ENCODE data around the gene SHANK3.
"Not testable (repeated sequence)": the region's sequence is repeated elsewhere in the genome, so short reads cannot be mapped to it uniquely, and the experiment has no call there.

SHANK3 gene

GRCh38 chr22:50672471-50673230 lies at the start of gene SHANK3:
Gene SHANK3, plus strand, starts transcription at chr22:50672823.
- peak within 1 kb of the TSS; percentile 12 to 50 (median 35) for H3K4me3 ChIP-seq
- peak within 1 kb of the TSS; percentile 1 to 89 (median 62) for H3K27ac ChIP-seq

GRCh38 chr22:50624347-50625130 lies 48.1 kb upstream of the SHANK3 start:
- H3K27ac ChIP-seq = no peak overlapping the region
- no peak overlapping the region for H3K4me3 ChIP-seq

DNA sequence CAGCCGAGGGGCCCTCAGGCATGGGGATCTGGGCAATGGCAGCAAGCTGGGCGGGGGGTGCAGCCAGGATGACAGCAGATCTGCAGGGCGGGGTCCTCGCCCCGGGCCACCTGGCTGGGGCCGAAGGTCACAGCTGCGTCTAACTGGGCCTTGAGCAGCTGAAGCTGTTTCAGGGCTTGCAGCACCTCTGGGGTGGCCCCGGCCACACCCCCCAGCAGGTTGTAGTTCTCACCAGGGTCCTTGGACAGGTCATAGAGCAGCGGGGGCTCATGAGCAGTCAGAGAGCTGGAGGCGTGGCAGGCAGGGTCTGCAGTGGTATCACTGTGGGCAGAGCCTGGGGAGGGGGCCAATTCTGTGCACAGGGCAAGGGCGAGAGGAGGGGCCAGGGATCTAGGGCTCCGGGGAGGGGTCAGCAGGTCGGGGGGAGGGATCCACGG lies 47.5 kb upstream of the SHANK3 start:
- Histone ChIP-seq H3K27ac (no peak overlapping the region), H3K4me3 (no peak overlapping the region)

- Histone ChIP-seq H3K27ac (no peak overlapping the region), H3K4me3 (no peak overlapping the region)
These were observed 46.9 kb upstream of the SHANK3 start for GRCh38 chr22:50625568-50626313.

- Histone ChIP-seq H3K27ac (peak overlapping the region in 2 of 21 experiments; percentile 10 to 84), H3K4me3 (no peak overlapping the region)
These were observed 46.2 kb upstream of the SHANK3 start for GRCh38 chr22:50626314-50626849.

DNA sequence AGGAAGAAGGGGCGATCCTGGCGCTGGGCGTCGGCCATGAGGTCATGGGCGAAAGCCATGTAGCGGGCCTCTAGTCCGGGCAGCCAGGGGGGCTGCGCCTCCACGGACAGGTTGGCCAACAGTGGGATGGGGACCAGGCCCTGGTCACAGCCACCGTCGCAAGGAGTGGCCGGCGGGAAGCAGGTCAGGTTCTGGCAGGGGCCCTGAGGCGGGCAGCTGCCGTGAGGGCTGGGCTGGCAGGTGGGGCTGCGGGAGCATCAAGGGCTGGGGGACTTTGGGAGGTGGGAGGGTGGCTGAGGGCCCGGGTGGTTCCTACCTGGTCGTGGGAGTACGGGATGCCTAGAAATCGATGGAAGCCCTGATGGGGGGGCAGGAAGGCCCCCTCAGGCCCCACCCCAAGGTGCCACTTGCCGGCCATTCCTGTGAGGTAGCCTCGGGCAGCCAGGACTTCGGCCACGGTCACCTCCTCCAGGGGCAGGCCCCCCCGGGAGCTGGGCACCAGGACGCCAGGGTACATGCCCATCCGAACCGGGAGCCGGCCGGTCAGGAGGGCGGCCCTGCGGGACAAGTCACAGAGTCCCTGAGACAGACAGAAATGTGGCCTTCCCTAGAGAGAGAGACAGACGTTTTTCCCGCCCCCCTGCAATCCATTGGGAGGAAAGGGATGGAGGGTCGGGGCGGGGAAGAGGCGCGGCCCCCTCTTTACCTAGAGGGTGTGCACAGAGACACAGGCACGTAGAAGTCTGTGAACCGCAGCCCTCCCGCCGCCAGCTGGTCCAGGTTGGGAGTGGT lies 45.6 kb upstream of the SHANK3 start:
- Histone ChIP-seq H3K4me3 (peak overlapping the region; percentile 61 to 92 (median 74)), H3K27ac (peak overlapping the region in 20 of 21 experiments; percentile 60 to 92 (median 84))

- peak within 1 kb of the TSS; percentile 61 to 92 (median 74) for H3K4me3 ChIP-seq
- H3K27ac ChIP-seq = peak within 1 kb of the TSS in 20 of 21 experiments; percentile 70 to 92 (median 84)
These were observed 44.7 kb upstream of the SHANK3 start, which contains the start of gene ARSA for GRCh38 chr22:50627642-50628542. Gene ARSA, minus strand, starts transcription at chr22:50628152. Its CDS starts 373 bp downstream, at chr22:50627779.

DNA sequence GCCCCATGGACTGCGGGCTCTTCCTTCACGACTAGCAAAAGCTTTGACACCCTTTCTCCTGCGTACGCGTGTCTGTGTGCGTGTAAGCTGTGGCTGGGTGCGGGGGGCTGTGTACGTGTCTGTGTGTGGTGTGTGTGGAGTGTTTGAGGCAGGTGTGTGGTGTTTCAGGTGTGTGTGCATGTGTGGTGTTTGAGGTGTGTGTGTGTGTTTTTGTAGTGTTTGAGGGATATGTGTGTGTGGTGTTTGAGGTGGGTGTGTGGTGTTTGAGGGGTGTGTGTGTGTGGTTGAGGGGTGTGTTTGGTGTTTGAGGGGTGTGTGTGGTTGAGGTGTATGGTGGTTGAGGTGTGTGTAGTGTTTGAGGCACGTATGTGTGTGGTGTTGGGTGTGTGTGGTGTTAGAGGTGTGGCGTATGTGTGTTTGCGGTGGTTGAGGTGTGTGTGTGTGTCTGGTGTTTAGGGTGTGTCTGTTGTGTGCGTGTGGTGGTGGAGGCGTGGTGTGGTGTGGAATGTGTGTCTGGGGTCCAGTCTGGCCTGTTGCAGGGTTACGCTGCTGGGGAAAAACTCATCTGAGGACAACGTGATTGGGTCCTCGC lies 44.0 kb upstream of the SHANK3 start:
- peak overlapping the region; percentile 61 to 92 (median 74) for H3K4me3 ChIP-seq

GRCh38 chr22:50630376-50630775 lies 42.2 kb upstream of the SHANK3 start:
- H3K4me3 ChIP-seq = no peak overlapping the region

More for the DNA sequence above, 44.0 kb upstream of the SHANK3 start:
- peak overlapping the region in 20 of 21 experiments; percentile 45 to 92 (median 84) for H3K27ac ChIP-seq

GRCh38 chr22:50633086-50633485 lies 39.5 kb upstream of the SHANK3 start:
- no peak overlapping the region for H3K4me3 ChIP-seq
- no peak overlapping the region for H3K27ac ChIP-seq

More at GRCh38 chr22:50630376-50630775, 42.2 kb upstream of the SHANK3 start:
- H3K27ac ChIP-seq = no peak overlapping the region

GRCh38 chr22:50633771-50634170 lies 38.9 kb upstream of the SHANK3 start:
- Histone ChIP-seq H3K4me3 (no peak overlapping the region), H3K27ac (no peak overlapping the region)

GRCh38 chr22:50635591-50635990 lies 37.0 kb upstream of the SHANK3 start:
- H3K27ac ChIP-seq = no peak overlapping the region
- H3K4me3 ChIP-seq = no peak overlapping the region

- H3K27ac ChIP-seq, H3K4me3 ChIP-seq: not testable (repeated sequence)
These were observed 32.3 kb upstream of the SHANK3 start for GRCh38 chr22:50640296-50640695.

- H3K27ac ChIP-seq = peak overlapping the region in 5 of 21 experiments; percentile 2 to 40 (median 16)
- H3K4me3 ChIP-seq = no peak overlapping the region
These were observed 31.6 kb upstream of the SHANK3 start for GRCh38 chr22:50640857-50641647.

DNA sequence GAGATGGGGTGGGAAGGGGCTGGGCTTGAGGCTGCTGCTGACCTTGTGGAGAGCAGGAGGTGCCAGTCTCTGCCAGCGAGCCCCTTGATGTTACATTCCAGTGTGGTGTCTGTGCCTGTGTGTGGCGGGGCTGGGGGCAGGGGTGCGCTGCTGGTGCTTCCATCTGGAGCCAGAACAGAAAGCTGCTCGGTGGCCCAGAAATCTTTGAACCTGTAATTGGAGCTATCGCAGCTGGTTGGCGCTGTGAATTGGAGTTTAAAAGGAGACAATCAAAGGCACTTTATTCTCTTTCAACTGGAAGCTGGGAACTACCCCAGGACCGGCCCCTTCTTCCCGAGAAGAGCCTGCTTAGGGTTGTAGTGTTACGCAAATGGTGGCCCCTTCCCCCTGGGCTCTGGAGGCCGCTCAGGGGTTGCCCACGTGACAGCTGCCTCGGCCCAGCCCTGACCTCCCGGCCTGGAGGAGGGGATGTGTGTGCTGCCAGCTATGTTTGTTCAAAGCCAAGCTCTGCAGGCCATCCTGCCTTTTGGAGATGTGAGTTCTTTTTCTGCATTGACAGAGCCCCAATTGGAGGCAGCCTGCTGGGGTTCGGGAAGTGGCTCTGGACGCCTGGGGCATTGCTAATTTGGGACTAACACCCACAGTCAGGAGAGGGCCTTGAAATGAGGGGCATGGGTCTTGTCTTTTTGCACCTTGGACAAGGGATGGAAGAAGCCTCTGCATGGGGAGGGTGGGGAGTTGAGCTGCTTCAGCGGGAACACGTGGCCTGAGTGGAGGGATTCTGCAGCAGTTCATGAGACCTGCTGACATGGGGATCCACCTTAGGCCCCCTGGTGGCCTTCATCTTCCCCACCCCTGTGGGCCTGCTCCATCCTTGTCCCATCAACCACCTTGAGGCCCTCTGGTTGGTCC lies 30.7 kb upstream of the SHANK3 start:
- Histone ChIP-seq H3K4me3 (no peak overlapping the region), H3K27ac (peak overlapping the region in 4 of 21 experiments; percentile 2 to 22 (median 12))
